SU-DHL-6 (cell line): ENCODE measurements around the gene LRP11.

Source experiments
- H2AFZ ChIP-seq: fragments of 200-600 bp; sonication (generic); 2 replicates; pipeline ENCODE4 v1.6.1; 2014; ENCODE audit warnings: low read depth, mild to moderate bottlenecking, moderate library complexity, mixed read lengths, antibody characterized with exemption, low read length; ENCODE audit not compliant: severe bottlenecking
- H3F3A ChIP-seq: fragments of 200-600 bp; shearing (Covaris generic); 2 replicates; pipeline ENCODE4 v1.6.0; 2016; ENCODE audit warnings: antibody characterized with exemption, mild to moderate bottlenecking; ENCODE audit not compliant: insufficient read depth
- H3K27ac ChIP-seq: fragments of 200-600 bp; sonication (generic); 2 replicates; pipeline ENCODE4 v1.5.1; 2016; ENCODE audit warnings: low read depth, mild to moderate bottlenecking, low read length, moderate library complexity, mixed read lengths
- H3K27me3 ChIP-seq: fragments of 200-600 bp; sonication (generic), shearing (Covaris generic); 2 replicates; pipeline ENCODE4 v1.6.0; 2014; ENCODE audit warnings: mild to moderate bottlenecking, low read length
- H3K36me3 ChIP-seq: fragments of 200-600 bp; sonication (generic); 2 replicates; pipeline ENCODE4 v1.6.1; 2014; ENCODE audit warnings: mild to moderate bottlenecking, low read length, mixed read lengths
- H3K4me2 ChIP-seq: fragments of 300-600, 200-600 bp; shearing (Covaris generic), sonication (generic); 2 replicates; pipeline ENCODE4 v1.6.0; 2014; ENCODE audit warnings: low read length, low read depth, mild to moderate bottlenecking; ENCODE audit not compliant: poor library complexity, severe bottlenecking
- H3K4me3 ChIP-seq: fragments of 200-600 bp; sonication (generic); 2 replicates; pipeline ENCODE4 v1.5.1; 2014; ENCODE audit warnings: antibody characterized with exemption, low read length, mild to moderate bottlenecking, mixed read lengths; ENCODE audit not compliant: insufficient read depth, poor library complexity, severe bottlenecking
- H3K79me2 ChIP-seq: fragments of 200-600 bp; sonication (generic); 2 replicates; pipeline ENCODE4 v1.6.1; 2014; ENCODE audit warnings: mild to moderate bottlenecking, low read length, moderate library complexity; ENCODE audit not compliant: insufficient read depth
- H3K9ac ChIP-seq: fragments of 200-600 bp; sonication (generic); 2 replicates; pipeline ENCODE4 v1.7.0; 2014; ENCODE audit warnings: mild to moderate bottlenecking, low read length
- H3K9me2 ChIP-seq: fragments of 200-600 bp; sonication (generic); replicated peaks from 2 replicates; pipeline ENCODE4 v1.6.1; 2014; ENCODE audit warnings: low read length; ENCODE audit not compliant: insufficient read depth
- H3K9me3 ChIP-seq: fragments of 200-600 bp; sonication (generic); 2 replicates; pipeline ENCODE4 v1.6.1; 2014; ENCODE audit warnings: low read length, mixed read lengths; ENCODE audit not compliant: insufficient read depth
- H4K20me1 ChIP-seq: fragments of 200-600 bp; sonication (generic); 2 replicates; pipeline ENCODE4 v1.6.1; 2014; ENCODE audit warnings: low read depth, mild to moderate bottlenecking, antibody characterized with exemption, low read length, moderate library complexity, mixed read lengths
- EZH2phosphoT487 ChIP-seq: fragments of 200-600 bp; sonication (generic), shearing (Covaris generic); conservative IDR thresholded peaks from 2 replicates; pipeline ENCODE4 v1.6.1; 2018; ENCODE audit warnings: mild to moderate bottlenecking, antibody characterized with exemption, low read length, moderate library complexity, mixed read lengths
- TF ChIP-seq, protein P1 (sequence below): fragments of 200-600 bp; sonication (generic); IDR thresholded peaks from one replicate; pipeline ENCODE4 v1.5.1; 2017; ENCODE audit warnings: antibody characterized with exemption, mild to moderate bottlenecking, low read length, moderate library complexity; ENCODE audit not compliant: insufficient read depth, poor library complexity, severe bottlenecking

LRP11 gene

DNA sequence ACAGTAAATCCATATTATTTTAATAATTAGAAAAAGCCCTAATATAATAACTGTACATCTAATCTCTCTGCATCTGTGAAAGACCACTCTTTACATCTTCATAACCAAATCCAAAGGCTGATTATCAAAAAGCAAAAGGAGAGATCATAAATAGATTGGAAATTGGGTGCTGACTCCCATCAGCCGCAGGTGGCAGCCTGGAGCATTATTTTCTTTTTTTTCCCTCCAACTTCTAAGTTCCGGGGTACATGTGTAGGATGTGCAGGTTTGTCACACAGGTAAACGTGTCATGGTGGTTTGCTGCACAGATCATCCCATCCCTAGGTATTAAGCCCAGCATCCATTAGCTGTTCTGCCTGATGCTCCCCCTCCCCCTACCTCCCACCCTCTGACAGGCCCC, 30.5 kb downstream of the LRP11 start:
- Histone ChIP-seq H3K4me3 (no peak overlapping the region), H3K27me3 (no peaks in the 10 kb centered on the region), H3K4me2 (no peak overlapping the region), H4K20me1 (no peaks in the 10 kb centered on the region), H3K9me2 (no peaks in the 10 kb centered on the region), H3K36me3 (no peaks in the 10 kb centered on the region), H3K79me2 (no peaks in the 10 kb centered on the region), H3K27ac (no peak overlapping the region), H2AFZ (no peak overlapping the region), H3F3A (no peaks in the 10 kb centered on the region), H3K9ac (no peak overlapping the region), H3K9me3 (no peaks in the 10 kb centered on the region)
- TF ChIP-seq, protein P1, sequence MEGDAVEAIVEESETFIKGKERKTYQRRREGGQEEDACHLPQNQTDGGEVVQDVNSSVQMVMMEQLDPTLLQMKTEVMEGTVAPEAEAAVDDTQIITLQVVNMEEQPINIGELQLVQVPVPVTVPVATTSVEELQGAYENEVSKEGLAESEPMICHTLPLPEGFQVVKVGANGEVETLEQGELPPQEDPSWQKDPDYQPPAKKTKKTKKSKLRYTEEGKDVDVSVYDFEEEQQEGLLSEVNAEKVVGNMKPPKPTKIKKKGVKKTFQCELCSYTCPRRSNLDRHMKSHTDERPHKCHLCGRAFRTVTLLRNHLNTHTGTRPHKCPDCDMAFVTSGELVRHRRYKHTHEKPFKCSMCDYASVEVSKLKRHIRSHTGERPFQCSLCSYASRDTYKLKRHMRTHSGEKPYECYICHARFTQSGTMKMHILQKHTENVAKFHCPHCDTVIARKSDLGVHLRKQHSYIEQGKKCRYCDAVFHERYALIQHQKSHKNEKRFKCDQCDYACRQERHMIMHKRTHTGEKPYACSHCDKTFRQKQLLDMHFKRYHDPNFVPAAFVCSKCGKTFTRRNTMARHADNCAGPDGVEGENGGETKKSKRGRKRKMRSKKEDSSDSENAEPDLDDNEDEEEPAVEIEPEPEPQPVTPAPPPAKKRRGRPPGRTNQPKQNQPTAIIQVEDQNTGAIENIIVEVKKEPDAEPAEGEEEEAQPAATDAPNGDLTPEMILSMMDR, result no peak
- TF ChIP-seq EZH2phosphoT487, result no peak

DNA sequence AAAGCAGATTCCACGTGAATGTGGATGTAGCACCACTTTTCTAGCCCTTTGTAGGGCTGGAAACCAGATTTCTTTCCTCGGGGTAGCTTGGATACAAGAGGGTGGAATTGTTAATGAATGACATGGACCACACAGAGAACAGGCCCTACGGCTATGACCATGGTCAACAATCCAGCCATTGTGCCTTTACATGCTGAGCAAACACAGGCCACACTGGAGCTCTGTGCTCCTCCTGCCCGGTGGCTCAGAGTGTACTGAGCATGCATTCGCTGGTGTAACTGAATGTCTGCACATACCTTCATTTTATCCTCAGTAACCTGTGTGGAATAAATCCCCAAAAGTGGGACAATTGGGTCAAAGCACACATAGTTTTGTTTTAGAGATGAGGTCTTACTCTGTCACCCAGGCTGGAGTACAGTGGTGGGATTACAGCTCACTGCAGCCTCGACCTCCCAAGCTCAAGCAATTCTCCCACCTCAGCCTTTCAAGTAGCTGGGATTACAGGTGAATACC, 32.8 kb downstream of the LRP11 start:
- Histone ChIP-seq H3F3A (no peaks in the 10 kb centered on the region), H3K27me3 (no peaks in the 10 kb centered on the region), H3K79me2 (no peaks in the 10 kb centered on the region), H4K20me1 (no peaks in the 10 kb centered on the region), H3K9ac (no peak overlapping the region), H3K4me3 (no peak overlapping the region), H3K27ac (no peak overlapping the region), H2AFZ (no peak overlapping the region), H3K9me2 (no peaks in the 10 kb centered on the region), H3K36me3 (no peaks in the 10 kb centered on the region), H3K4me2 (no peak overlapping the region), H3K9me3 (no peaks in the 10 kb centered on the region)
- TF ChIP-seq, protein P1, result no peak
- TF ChIP-seq EZH2phosphoT487, result no peak

DNA sequence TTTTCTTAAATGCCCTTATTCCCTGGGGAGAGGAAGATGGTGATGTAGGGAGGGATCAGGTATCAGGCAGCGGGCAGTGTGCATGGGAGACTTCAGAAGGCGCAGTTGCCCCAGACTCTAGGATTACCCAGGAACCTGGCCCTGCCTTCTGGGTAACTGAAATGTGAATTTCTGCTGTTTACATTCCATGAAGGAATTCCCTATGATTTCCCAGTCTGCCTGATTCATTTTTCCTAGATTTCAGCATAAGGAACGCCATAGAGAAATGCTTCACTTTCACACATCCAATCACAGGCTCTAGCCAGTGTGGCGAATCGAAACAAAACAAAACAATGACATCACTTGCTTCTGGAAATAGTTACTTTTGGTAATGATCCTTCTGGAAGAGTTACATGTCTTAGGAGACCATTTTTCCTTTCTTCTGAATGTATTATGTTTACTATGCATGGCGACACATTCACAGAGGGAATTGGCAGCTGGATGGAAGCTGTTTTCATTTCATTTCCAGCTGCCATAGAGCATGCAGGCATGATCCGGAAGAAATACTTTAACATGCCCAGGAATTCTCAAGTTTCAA, 33.3 kb downstream of the LRP11 start:
- H3K4me2 ChIP-seq, result no peak overlapping the region
- H4K20me1 ChIP-seq, result no peaks in the 10 kb centered on the region
- H3K9ac ChIP-seq, result no peak overlapping the region
- H3K79me2 ChIP-seq, result no peaks in the 10 kb centered on the region
- H3K9me2 ChIP-seq, result no peaks in the 10 kb centered on the region
- H3F3A ChIP-seq, result no peaks in the 10 kb centered on the region
- H3K36me3 ChIP-seq, result no peaks in the 10 kb centered on the region
- no peaks in the 10 kb centered on the region for H3K9me3 ChIP-seq
- H2AFZ ChIP-seq, result no peak overlapping the region
- no peaks in the 10 kb centered on the region for H3K27me3 ChIP-seq
- H3K27ac ChIP-seq, result no peak overlapping the region
- H3K4me3 ChIP-seq, result no peak overlapping the region
- TF ChIP-seq, protein P1, result no peak
- TF ChIP-seq EZH2phosphoT487, result no peak
